CD4-positive, alpha-beta T cell treated with Interleukin-15 for 4 hours (primary cell): ENCODE results near the gene GALNT18.

Experiments
- DNase-seq: peaks from one replicate; pipeline ENCODE4 v3.0.0-alpha.2; 2020; ENCODE audit warnings: low spot score

The GALNT18 gene

GRCh38 chr11:11624204-11624603 is 2.4 kb upstream of the GALNT18 start:
- no peak for DNase-seq

- DNase-seq, result no peak
Measured at GRCh38 chr11:11622772-11623171, 967 bp upstream of the GALNT18 start.

- no peak for DNase-seq
Measured at GRCh38 chr11:11622340-11622706, 518 bp upstream of the GALNT18 start.

DNA sequence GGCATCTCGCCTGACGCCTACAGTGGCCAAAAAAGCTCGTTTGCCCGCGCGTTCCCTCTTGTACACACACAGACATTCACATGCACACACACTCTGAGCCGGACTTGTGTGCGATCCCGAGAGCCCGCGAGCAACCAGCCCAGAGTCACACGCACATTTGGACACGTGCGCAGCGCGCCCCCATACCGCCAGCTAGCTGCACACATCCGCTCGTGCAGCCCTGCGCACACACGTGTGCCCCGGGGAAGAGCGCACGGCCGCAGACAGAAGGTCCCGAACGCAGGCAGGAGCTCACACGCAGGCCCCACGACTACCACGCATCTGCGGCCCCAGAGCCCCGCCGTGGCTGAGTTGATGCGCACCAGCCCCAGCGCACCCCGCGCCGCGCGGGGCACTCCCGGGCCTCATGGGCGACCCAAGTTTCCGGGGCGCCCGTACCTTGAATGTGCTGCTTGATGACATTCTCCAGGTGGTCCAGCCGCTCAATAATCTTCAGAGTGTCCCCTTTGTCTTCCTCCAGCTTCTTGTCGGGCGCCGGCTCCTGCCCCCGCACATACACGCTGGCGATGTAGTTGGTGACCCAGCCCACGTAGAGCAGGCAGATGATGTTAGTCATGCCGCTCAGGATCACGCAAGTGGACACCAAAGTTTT is 758 bp downstream of the GALNT18 start:
- no peak for DNase-seq

- DNase-seq, result no peak
Measured at GRCh38 chr11:11620173-11620920, 1.5 kb downstream of the GALNT18 start.

GRCh38 chr11:11618973-11619435 is 2.8 kb downstream of the GALNT18 start:
- DNase-seq, result no peak

- DNase-seq, result no peak
Measured at GRCh38 chr11:11615086-11615485, 6.7 kb downstream of the GALNT18 start.

GRCh38 chr11:11612439-11612838 is 9.4 kb downstream of the GALNT18 start:
- no peak for DNase-seq

DNA sequence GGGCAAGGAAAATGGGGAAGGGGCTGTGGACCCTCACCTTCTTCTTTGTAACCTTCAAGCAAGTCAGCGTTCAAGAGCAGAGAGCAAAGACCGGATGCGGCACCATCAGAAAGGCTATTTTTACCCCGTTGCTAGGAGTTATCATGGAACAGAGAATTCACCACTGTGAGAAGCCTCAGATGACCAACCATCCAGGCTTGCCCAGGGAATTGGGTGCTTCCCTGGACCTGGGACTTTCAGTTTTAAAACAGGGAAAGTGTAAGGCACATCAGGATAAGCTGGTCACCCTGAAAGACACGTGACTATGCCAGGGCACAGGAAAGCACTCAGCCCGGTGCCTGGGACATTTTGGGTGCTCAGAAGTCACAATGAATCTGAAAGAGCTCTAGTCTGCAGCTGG is 10.4 kb downstream of the GALNT18 start:
- DNase-seq, result no peak

- DNase-seq, result no peak
Measured at GRCh38 chr11:11608783-11609232, 13.0 kb downstream of the GALNT18 start.

DNA sequence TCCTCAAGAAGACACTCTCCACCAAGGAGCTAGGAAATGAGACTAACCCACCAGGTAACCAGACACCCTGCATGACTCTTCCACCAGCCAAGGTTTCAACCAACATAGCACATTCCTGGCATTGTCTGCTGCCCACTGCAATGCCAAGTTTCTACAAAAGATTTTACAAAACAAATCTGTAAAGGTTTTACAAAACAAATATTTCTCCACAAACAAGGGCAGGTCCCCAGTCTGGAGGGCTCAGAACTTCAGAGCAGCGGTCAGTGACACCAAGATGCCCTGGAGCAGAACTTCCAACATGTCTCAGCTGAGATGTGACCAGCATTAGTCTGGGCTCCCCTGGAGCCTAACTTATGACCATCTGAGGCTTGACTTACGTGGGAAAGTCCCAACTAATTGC is 14.0 kb downstream of the GALNT18 start:
- DNase-seq, result no peak

GRCh38 chr11:11605821-11606450 is 15.9 kb downstream of the GALNT18 start:
- no peak for DNase-seq

DNA sequence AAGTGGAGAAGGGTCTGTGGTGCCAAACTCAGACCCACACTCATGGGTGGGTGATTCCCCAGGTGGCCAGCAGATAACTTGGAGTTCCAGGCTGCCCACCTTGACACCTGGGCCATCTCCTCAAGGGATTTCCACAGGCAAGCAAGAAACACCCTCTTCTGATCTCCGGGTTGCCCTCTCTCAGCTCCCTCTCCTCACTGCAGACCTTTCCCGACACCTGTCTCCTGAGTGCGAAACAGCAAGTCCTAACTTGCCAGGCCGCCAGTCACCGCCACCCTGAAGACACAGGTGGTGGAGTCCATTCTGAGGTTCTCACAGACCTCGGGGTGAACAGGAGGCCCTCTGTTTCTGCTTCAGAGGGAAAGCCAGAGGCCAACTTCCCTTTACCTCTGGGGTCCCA is 16.6 kb downstream of the GALNT18 start:
- no peak for DNase-seq

DNA sequence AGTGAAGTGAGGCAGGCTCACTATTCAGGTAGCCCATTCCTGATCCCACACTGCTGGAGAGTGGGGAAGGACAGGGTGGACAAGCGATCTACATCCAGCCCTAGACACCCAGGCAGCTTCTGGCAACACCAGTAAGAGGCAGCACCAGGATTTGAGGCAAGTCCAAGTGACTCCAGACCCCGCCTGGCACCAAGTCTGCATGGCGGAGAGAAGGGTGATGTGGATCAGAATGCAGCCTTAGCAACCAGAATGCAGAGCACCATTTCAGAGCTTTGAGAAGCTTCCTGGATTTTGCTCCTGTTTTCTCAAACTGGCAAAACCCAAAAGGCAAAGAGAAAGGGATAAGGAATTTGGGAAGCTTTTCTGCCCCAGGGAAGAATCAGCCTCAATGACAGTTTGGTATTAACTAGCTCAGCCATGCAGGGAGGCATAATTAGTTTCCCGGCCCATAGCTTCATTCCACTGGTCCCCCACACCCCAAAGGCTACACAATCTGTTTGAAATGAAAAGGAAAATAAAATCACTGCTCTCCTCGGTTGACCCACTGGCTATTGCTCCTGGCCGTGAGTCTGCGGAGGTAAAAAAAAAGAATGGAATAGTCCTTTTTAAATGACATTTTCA is 17.3 kb downstream of the GALNT18 start:
- DNase-seq, result no peak

DNA sequence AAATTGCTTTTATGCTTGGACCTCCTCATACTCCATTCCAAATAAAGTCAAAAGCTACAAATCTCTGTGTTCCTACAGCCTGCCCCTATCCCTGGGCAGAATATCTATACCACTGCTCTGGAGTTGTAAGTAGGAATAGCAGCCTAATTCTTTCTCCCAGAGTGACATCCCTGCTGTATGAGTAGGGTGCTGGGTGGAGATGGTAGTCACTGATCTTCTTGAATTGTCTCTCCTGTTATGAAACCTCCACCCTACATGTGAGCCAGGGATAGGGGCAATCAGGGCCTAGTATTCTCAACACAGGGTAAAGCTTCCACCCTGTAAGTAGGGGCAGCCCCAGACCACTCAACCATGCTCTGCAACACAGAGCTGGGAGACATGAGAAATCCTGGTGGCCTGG is 19.8 kb downstream of the GALNT18 start:
- DNase-seq, result no peak

DNA sequence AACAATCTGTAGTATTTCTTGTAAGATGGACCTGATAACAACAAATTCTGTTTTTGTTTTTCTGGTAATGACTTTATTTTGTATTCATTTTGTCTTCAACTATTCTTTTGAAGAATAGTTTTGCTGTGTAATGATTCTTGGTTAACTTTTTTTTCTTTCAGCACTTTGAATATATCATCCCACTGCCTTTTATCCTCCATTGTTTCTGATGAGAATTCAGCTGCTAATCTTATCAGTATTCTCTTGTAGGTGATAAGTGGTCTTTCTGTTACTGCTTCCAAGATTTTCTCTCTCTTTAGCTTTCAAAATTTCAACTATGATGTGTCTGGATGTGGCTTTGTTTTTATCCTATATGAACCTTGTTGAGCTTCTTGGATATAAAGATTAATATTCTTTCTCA is 21.5 kb downstream of the GALNT18 start:
- no peak for DNase-seq

DNA sequence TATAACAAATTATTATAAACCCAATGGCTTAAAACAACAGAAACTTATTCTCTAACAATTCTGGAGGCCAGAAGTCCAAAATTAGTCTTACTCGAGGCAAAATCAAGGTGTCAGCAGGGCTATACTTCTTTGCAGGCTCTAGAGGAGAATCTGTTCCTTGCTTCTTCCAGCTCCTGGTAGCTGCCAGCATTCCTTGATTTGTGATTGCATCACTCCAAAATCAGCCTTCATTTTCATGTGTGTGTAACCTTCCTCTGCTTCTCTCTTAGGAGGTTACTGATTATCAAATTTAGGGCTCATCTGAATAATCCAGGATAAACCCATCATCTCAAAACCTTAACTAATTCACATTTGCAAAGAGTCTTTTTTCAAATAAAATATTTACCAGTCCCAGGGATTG is 23.6 kb downstream of the GALNT18 start:
- no peak for DNase-seq

- no peak for DNase-seq
Measured at GRCh38 chr11:11594162-11594561, 27.6 kb downstream of the GALNT18 start.

GRCh38 chr11:11592146-11592684 is 29.6 kb downstream of the GALNT18 start:
- no peak for DNase-seq

DNA sequence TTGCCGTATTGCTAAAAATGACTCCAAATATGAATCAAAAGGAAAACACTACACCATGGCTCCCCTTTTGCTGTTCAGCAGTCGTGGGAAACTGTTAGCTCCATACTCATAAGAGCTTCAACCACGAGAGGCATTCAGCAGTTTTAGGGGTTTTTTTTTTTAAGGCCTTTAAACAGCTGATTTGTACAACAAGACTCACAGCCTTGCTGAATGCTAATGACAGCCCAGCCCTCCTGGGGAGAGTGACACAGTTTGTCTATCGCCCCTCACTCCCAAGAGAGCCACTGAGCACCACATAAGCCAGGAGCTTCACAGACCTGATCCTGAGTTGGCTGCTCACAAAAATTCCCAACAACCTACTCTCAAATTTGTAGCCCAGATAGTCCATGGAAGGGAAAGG is 32.4 kb downstream of the GALNT18 start:
- DNase-seq, result no peak

DNA sequence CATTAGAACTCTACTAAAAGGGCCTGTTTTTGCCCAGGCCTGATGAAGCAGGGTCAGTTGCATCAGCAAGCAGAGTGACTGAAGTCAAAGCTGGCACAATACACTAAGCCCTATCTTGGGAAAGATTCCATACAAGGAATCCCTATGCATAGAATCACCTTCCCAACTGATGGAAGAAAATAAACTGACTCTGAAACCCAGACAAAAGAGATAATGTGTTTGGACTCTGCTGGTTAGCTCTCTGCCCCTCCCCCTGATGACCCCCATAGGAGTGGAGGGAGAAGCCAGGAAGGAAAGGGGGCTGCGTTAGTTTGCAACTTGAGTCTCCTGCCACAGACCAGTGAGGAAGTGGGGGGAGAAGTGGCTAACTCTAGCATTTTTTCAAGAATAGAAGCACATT is 32.9 kb downstream of the GALNT18 start:
- no peak for DNase-seq

- DNase-seq, result no peak
Measured at GRCh38 chr11:11588243-11588642, 33.6 kb downstream of the GALNT18 start.

DNA sequence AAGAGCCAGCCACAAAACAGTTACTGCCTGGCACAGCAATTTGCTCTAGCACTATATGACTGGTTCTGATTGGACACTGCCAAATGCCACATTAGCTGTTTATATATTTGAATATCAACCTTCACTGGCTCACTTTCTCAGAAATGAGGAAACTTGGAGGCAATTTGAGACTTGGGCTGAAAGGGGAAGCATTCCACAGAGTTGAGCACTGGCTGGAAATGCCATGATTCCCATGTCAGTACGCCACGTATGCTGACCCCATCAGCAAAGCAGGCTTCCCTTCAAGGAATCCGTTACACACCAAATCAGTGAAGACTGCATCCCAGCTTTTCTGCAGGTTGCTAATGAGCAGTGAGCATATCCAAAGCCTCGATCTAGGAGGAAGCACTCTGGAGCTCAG is 34.7 kb downstream of the GALNT18 start:
- no peak for DNase-seq
